ENCODE data around the gene PAFAH1B1.
"Not testable (repeated sequence)": the region's sequence is repeated elsewhere in the genome, so short reads cannot be mapped to it uniquely, and the experiment has no call there.

PAFAH1B1 gene

DNA sequence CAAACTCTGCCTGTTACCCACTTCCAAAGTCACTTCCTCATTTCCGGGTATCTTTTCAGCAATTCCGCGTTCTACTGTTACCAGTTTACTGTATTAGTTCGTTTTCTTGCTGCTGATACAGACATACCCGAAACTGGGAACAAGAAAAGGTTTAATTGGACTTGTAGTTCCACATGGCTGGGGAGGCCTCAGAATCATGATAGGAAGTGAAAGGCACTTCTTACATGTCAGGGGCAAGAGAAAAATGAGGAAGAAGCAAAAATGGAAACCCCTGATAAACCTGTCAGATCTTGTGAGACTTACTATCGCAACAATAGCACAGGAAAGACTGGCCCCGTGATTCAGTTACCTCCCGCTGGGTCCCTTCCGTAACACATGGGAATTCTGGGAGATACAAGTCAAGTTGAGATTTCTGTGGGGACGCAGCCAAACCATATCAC lies 30.9 kb downstream of the PAFAH1B1 start:
- H3K4me3 ChIP-seq (ENCODE audit: low read depth, low read length) = no peak overlapping the region
- peak; percentile 61 for DNase-seq (ENCODE audit: low read depth)
- TF ChIP-seq CTCF (IDR thresholded peaks at IDR 0.05; ENCODE audit: insufficient read depth, low read depth, low read length, missing control alignments) = no peak

GRCh38 chr17:2626626-2627219 lies 33.3 kb downstream of the PAFAH1B1 start:
- not testable (repeated sequence) for H3K4me3 ChIP-seq (ENCODE audit: low read depth, low read length); DNase-seq (ENCODE audit: low read depth)

GRCh38 chr17:2628922-2629321 lies 35.5 kb downstream of the PAFAH1B1 start:
- DNase-seq (ENCODE audit: low read depth) = peak; percentile 10
- not testable (repeated sequence) for H3K4me3 ChIP-seq (ENCODE audit: low read depth, low read length)

- TF ChIP-seq CTCF (IDR thresholded peaks at IDR 0.05; ENCODE audit: insufficient read depth, low read depth, low read length, missing control alignments) = no peak
- DNase-seq (ENCODE audit: low read depth) = no peak
- no peak overlapping the region for H3K4me3 ChIP-seq (ENCODE audit: low read depth, low read length)
Measured at GRCh38 chr17:2631211-2631610, 37.8 kb downstream of the PAFAH1B1 start.

- no peak overlapping the region for H3K4me3 ChIP-seq (ENCODE audit: low read depth, low read length)
- no peak for DNase-seq (ENCODE audit: low read depth)
- TF ChIP-seq CTCF (IDR thresholded peaks at IDR 0.05; ENCODE audit: insufficient read depth, low read depth, low read length, missing control alignments) = no peak
Measured at GRCh38 chr17:2634361-2634960, 41.0 kb downstream of the PAFAH1B1 start.

- H3K4me3 ChIP-seq (ENCODE audit: low read depth, low read length) = no peak overlapping the region
- no peak for DNase-seq (ENCODE audit: low read depth)
- TF ChIP-seq CTCF (IDR thresholded peaks at IDR 0.05; ENCODE audit: insufficient read depth, low read depth, low read length, missing control alignments) = no peak
Measured at GRCh38 chr17:2635241-2635640, 41.8 kb downstream of the PAFAH1B1 start.

DNA sequence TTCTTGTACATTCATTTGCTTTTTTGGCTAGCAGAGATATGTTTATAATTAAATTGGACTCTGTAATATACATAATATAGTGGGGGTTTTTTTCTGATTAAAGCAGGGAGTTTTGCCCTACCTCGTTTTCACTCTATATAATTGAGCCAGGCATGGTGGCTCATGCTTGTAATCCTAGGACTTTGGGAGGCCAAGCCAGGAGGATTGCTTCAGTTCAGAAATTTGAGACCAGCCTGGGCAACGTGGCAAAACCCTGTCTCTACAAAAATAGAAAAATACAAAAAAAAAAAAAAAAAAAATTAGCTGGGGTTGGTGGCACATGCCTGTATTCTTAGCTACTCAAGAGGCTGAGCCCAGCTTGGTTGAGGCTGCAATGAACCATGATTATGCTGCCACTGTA lies 42.2 kb downstream of the PAFAH1B1 start:
- H3K4me3 ChIP-seq (ENCODE audit: low read depth, low read length) = no peak overlapping the region
- TF ChIP-seq CTCF (IDR thresholded peaks at IDR 0.05; ENCODE audit: insufficient read depth, low read depth, low read length, missing control alignments) = no peak
- no peak for DNase-seq (ENCODE audit: low read depth)

Data from GM12865 (cell line).